SIG-M5 treated with dmso at 0.1 percent for 504 hours (cell line): ENCODE measurements around the gene LPP.

ENCODE experiments used
- DNase-seq: peaks from one replicate; lab custom pipeline; 2025; ENCODE audit not compliant: unreplicated experiment; lab: John Stamatoyannopoulos, UW

LPP gene

GRCh38 chr3:188271226-188271914, 117.4 kb downstream of the LPP start:
- DNase-seq, result no peak

- no peak for DNase-seq
Measured at GRCh38 chr3:188272481-188273372, 118.8 kb downstream of the LPP start.

GRCh38 chr3:188274249-188274915, 120.4 kb downstream of the LPP start:
- DNase-seq, result no peak

- no peak for DNase-seq
Measured at GRCh38 chr3:188276375-188276774, 122.4 kb downstream of the LPP start.

GRCh38 chr3:188278717-188279324, 124.9 kb downstream of the LPP start:
- DNase-seq, result no peak

GRCh38 chr3:188279502-188280335, 125.8 kb downstream of the LPP start:
- DNase-seq, result no peak

GRCh38 chr3:188280627-188281026, 126.7 kb downstream of the LPP start:
- no peak for DNase-seq

- DNase-seq, result no peak
Measured at GRCh38 chr3:188282871-188283270, 128.9 kb downstream of the LPP start.

GRCh38 chr3:188283347-188283746, 129.4 kb downstream of the LPP start:
- no peak for DNase-seq

- DNase-seq, result no peak
Measured at GRCh38 chr3:188284455-188285212, 130.7 kb downstream of the LPP start.

GRCh38 chr3:188286087-188286513, 132.1 kb downstream of the LPP start:
- DNase-seq, result no peak

GRCh38 chr3:188287339-188287738, 133.4 kb downstream of the LPP start:
- DNase-seq, result no peak

GRCh38 chr3:188287762-188288505, 134.0 kb downstream of the LPP start:
- no peak for DNase-seq

GRCh38 chr3:188292251-188292650, 138.3 kb downstream of the LPP start:
- no peak for DNase-seq

GRCh38 chr3:188292827-188293226, 138.9 kb downstream of the LPP start:
- DNase-seq, result no peak

- DNase-seq, result peak; percentile 16
Measured at GRCh38 chr3:188294113-188294512, 140.2 kb downstream of the LPP start.

- DNase-seq, result peak; percentile 48
Measured at GRCh38 chr3:188294823-188295487, 141.0 kb downstream of the LPP start.

- DNase-seq, result no peak
Measured at GRCh38 chr3:188295876-188296275, 141.9 kb downstream of the LPP start.
